22Rv1 (cell line): ENCODE measurements around the gene PCYT1A.

Experiments used
- H3K27ac ChIP-seq: fragments of 450-650 bp; 2 replicates; pipeline ENCODE4 v1.5.1; 2017
- ZFX ChIP-seq: fragments of 450-650 bp; IDR thresholded peaks from 2 replicates; pipeline ENCODE4 v1.6.1; 2017; ENCODE audit warnings: antibody characterized with exemption, borderline replicate concordance
- TF ChIP-seq, protein P1 (sequence below): fragments of 450-650 bp; IDR thresholded peaks from 2 replicates; pipeline ENCODE4 v1.5.1; 2017; ENCODE audit warnings: mild to moderate bottlenecking

Gene PCYT1A

DNA sequence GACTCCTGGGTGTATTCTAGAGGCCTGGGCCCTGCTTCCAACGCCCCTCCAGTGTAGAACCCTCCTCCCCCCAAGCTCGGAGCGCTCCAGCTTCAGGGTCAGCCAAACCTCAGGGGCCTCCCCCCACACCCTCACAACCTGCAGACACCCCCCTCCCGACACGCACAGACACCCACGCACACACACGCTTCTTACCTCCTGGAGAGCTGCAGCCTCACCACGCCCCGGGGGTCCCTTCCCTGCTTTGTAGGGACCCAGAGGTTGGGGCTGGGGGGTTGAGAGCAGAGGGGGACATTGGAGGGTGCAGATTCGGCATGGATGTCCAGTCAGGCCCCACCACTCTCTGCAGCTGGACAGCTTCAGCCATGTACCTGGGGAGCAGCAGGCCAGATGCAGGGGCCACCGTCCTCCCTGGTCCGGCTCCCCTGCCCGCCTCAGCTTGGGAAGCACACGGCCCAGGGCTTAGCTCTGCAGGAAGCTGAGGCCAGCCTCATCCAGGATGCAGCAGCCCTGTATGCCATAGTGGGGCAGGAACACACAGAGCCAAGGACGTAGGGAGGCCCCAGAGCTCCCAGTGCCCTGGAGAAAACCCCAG is 89.3 kb downstream of the PCYT1A start:
- H3K27ac ChIP-seq = no peak overlapping the region
- TF ChIP-seq, protein P1, sequence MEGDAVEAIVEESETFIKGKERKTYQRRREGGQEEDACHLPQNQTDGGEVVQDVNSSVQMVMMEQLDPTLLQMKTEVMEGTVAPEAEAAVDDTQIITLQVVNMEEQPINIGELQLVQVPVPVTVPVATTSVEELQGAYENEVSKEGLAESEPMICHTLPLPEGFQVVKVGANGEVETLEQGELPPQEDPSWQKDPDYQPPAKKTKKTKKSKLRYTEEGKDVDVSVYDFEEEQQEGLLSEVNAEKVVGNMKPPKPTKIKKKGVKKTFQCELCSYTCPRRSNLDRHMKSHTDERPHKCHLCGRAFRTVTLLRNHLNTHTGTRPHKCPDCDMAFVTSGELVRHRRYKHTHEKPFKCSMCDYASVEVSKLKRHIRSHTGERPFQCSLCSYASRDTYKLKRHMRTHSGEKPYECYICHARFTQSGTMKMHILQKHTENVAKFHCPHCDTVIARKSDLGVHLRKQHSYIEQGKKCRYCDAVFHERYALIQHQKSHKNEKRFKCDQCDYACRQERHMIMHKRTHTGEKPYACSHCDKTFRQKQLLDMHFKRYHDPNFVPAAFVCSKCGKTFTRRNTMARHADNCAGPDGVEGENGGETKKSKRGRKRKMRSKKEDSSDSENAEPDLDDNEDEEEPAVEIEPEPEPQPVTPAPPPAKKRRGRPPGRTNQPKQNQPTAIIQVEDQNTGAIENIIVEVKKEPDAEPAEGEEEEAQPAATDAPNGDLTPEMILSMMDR = no peak
- TF ChIP-seq ZFX = no peak

DNA sequence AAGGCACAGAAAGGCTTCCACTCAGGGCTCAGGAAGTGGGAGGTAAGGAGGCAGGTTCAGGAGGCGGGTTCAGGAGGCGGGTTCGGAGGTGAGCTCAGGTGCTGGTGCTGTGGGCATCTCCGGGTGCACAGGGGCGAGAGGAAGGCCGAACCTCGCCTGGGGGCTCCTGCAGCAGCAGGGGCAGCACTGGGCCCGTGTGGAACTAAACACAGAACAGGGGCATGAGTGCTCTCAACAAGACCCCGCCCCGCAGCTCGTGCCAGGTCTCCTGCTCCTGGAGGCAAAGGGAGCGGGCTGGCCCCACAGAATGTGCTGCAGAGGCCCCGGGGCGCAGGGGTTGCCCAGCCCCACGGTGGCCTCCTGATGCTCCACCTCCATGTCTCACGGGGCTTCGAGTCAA is 90.0 kb downstream of the PCYT1A start:
- TF ChIP-seq, protein P1 = no peak
- TF ChIP-seq ZFX = no peak
- no peak overlapping the region for H3K27ac ChIP-seq

DNA sequence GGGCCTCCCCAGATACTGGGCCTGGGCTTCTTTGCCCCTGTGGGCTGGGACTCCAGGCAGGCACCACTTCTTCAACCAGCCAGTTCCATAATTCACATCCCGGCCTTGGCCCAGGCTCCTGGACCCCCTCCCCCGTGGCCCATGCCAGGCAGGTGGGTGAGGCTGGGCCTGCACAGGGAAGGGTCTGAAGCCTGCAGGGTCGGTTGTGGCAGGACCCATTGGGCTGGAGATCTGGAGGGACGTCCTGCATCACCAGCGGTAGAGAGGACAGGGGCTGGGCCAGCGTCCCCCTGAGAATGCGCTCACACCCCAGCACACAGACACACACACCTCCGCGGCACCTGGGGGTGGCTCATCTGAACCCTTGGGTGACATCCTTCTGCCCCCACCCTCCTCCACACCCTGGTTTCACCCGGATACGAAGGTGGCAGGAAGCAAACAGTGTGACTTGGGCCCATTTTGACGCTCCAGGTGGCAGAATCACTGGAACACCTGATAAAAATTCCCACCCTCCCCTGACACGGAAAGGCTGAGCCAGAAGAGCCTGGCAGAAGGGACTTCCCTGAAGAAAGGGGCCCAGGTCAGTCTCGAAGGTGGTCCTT is 91.8 kb downstream of the PCYT1A start:
- H3K27ac ChIP-seq = no peak overlapping the region
- TF ChIP-seq ZFX = no peak
- TF ChIP-seq, protein P1 = no peak

DNA sequence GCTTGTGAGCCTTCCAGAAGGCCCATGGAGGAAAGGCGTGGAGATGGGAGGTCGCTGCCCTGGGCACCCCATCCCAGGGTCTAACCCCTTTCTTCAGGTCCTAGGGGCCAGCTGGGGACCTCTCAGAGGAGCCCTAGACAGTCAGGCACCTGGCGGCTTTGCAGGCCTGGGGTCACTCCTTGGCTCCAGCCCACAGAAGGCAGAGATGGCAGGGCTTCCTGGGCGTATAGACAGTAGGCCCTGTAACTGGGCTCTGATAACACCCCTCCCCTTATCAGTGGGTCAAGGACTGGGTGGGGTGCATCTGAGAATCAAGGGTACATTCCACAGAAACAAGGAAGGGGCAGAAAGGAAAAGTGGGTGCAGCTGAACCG is 93.0 kb downstream of the PCYT1A start:
- H3K27ac ChIP-seq = no peak overlapping the region
- no peak for TF ChIP-seq ZFX
- TF ChIP-seq, protein P1 = no peak

DNA sequence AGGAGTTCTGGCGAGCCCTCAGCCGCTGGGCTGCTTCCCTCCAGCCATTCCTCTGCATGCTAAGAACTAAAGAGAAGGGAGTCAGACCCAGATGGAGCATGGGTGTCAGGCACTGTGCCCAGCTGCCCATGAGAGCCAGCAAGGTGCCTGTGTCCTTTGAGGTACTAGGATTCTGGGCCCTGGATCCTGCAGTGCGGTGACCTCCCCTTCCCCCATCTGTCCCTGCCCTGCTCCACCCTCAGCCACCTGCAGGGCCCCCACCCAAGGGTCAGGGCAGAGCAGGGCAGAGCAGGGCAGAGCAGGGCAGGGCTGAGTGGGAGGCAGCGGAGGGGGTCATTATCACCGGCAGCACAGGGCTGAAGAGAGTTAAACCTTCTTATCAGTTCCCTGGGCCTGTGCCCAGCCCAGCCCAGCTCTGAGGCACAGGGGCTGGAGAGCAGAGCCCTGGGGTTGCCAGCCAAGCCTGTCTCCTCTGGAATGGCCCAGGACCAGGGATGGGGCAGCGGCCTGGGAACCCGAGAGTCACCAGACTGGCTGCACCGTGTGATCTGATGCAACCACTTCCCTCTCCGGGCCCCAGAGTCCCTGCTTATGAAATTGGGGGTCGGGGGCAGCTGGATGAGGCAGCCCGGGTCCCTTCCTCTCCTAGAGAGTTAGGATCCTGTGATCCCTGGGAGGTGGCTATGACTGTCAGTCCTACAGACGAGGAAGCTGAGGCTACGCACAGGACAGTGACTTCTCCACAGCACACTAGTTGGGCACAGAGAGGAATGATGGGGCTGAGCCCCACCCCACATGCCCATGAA is 93.6 kb downstream of the PCYT1A start:
- TF ChIP-seq, protein P1 = no peak
- TF ChIP-seq ZFX = no peak
- no peak overlapping the region for H3K27ac ChIP-seq

DNA sequence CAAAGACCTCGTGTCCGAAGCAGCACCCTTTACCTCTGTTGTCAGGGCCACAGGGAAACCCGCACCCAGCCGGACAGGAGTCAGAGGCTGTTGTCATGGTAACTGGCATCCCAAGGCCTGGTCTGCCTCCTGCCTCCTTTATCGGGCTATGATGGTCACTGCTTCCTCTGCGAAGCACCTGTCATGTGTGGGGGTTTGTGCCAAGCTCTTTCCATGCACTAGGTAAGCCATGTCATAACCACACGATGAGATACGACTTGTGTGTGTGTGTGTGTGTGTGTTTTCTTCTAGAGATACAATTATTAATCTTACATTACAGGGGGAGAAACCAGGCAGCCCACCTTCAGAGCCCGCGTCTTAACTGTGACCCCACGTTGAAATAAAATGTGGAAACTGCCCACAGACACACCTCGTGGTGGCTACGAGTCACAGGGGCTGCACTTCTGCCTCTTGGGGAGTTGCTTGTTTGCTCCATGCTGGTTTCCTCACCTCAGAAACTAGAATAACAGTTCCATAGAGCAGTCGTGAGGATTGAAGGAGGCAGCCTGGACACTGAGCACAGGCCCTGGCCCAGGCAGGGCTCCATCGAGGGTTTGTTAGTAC is 94.3 kb downstream of the PCYT1A start:
- H3K27ac ChIP-seq = no peak overlapping the region

More for the DNA sequence above, 94.3 kb downstream of the PCYT1A start:
- TF ChIP-seq ZFX = no peak
- TF ChIP-seq, protein P1 = no peak
